ENCODE data around the gene ATP11A. TPM values are rescaled to one million over a fixed set of nuclear protein-coding genes. Genes with fewer than 3 reads are reported as not detected.
A peak's percentile ranks its signal among the peaks of the same experiment; 100 is the strongest.

Gene ATP11A
- total and polyA plus RNA-seq, 9 of the 15 experiments (the other 6 are each of a cell fraction or from before 2014, with no cell fraction given), result 0.38 to 34.2 (median 4.2) TPM

DNA sequence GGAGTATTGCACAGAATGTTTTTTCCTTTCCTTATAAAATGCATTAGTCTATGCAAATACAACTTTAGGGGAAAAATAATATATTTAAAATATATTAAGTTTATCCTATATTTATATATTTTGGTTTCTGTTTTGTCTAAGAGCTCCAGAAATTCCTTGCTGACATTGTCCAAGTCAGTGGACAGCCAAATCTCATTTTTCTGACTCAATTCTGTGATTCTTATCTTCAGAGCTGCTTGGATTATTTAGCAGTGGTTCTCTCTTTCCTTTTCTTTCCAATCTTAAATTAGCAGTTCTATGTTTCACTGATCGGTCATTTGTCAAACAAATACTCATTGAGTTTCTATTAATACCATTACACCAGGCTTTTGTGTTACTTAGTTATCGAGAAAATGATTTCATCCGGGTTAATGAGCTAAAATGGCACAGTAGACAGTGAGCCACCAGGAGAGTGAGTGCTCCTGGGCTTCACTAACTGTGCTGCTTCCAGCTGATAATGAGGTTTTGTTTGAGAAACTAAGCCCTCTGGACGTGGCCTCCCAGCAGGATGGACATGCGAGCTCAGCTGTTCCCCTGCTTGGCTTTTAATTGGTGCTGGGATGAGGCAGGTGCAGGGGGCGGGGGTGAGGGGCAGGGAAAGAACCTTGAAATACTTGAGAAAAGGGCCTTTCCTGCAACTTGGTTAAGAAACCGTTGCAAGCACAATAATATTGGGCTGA lies 44.0 kb downstream of the ATP11A start:
- Histone ChIP-seq H3K4me3 (no peak overlapping the region), H4K20me1 (replicated peaks; ENCODE audit: control insufficient read depth, insufficient read depth, low read length) (peaks cover 34% of the 10 kb centered on the region), H3K27ac (ENCODE audit: extremely low read depth, low read depth, low read length) (no peak overlapping the region), H3K4me1 (replicated peaks in 1 of 2; ENCODE audit: control insufficient read depth in 2 of 2, insufficient read depth in 2 of 2, low read length in 2 of 2) (peaks cover 19 to 22% of the 10 kb centered on the region in 2 experiments; a peak in 4 of 5 replicates), H3K27me3 (ENCODE audit: control insufficient read depth in 2 of 2, insufficient read depth in 2 of 2, low read length in 2 of 2) (no peaks in the 10 kb centered on the region), H3K4me2 (ENCODE audit: insufficient read depth, low read length) (no peak overlapping the region), H3K9ac (ENCODE audit: insufficient read depth in 1 of 2, low read depth in 2 of 2, low read length in 2 of 2) (no peak overlapping the region), H2AFZ (ENCODE audit: low read depth, low read length) (no peak overlapping the region), H3K9me3 (replicated peaks; ENCODE audit: control insufficient read depth, insufficient read depth, low read depth, low read length) (no peaks in the 10 kb centered on the region), H3K36me3 (ENCODE audit: control insufficient read depth, insufficient read depth, low read length) (no peaks in the 10 kb centered on the region), H3K79me2 (ENCODE audit: control insufficient read depth, insufficient read depth, low read length) (peaks cover 50% of the 10 kb centered on the region), H3K9me1 (ENCODE audit: control insufficient read depth, insufficient read depth, low read length) (no peaks in the 10 kb centered on the region)
- POLR2A ChIA-PET, result interaction anchor here (0.5 to 1.0 kb wide), 3 partner anchors 28 to 766 kb away, joined by 4 read pairs; no protein-coding TSS in a partner anchor
- CTCF ChIA-PET (ENCODE audit: low intra/inter-chr PET ratio), result no interaction called here
- 23% methylated on average over 6 of the region's 7 CpGs for WGBS (ENCODE audit: insufficient coverage, low coverage, missing lambda C conversion rate)
- no TSS peak for BruUV-seq (replicated peaks)
- ATAC-seq, result peak; percentile 82
- intact Hi-C loops (cut with micrococcal nuclease) (no loop called here), in situ Hi-C loops (cut with MboI) (no loop called here)
- DNase-seq (ENCODE audit: extremely low read depth in 1 of 4, low spot score in 3 of 4), result peak in 3 of 4 experiments; percentile 11 to 50 (median 45)
- no peak for TF ChIP-seq PHTF2 (CRISPR knock-in tag; IDR thresholded peaks at IDR 0.05)
- no peak for TF ChIP-seq ILK (tag; IDR thresholded peaks at IDR 0.05; ENCODE audit: borderline replicate concordance, low read depth)
- TF ChIP-seq ZSCAN32 (CRISPR knock-in tag; IDR thresholded peaks at IDR 0.05), result no peak
- TF ChIP-seq, protein P1, sequence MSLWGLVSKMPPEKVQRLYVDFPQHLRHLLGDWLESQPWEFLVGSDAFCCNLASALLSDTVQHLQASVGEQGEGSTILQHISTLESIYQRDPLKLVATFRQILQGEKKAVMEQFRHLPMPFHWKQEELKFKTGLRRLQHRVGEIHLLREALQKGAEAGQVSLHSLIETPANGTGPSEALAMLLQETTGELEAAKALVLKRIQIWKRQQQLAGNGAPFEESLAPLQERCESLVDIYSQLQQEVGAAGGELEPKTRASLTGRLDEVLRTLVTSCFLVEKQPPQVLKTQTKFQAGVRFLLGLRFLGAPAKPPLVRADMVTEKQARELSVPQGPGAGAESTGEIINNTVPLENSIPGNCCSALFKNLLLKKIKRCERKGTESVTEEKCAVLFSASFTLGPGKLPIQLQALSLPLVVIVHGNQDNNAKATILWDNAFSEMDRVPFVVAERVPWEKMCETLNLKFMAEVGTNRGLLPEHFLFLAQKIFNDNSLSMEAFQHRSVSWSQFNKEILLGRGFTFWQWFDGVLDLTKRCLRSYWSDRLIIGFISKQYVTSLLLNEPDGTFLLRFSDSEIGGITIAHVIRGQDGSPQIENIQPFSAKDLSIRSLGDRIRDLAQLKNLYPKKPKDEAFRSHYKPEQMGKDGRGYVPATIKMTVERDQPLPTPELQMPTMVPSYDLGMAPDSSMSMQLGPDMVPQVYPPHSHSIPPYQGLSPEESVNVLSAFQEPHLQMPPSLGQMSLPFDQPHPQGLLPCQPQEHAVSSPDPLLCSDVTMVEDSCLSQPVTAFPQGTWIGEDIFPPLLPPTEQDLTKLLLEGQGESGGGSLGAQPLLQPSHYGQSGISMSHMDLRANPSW (CRISPR knock-in tag; IDR thresholded peaks at IDR 0.05), result no peak
- TF ChIP-seq EGR1 (conservative IDR thresholded peaks at IDR 0.05), result no peak
- TF ChIP-seq ZNF143 (CRISPR knock-in tag; IDR thresholded peaks at IDR 0.05), result no peak
- TF ChIP-seq ARID1B (IDR thresholded peaks at IDR 0.05), result 0 out of 2 replicates have a peak, but pooled peaks have one; percentile 24
- TF ChIP-seq ZNF77 (CRISPR knock-in tag; IDR thresholded peaks at IDR 0.05), result no peak
- TF ChIP-seq, protein P2, sequence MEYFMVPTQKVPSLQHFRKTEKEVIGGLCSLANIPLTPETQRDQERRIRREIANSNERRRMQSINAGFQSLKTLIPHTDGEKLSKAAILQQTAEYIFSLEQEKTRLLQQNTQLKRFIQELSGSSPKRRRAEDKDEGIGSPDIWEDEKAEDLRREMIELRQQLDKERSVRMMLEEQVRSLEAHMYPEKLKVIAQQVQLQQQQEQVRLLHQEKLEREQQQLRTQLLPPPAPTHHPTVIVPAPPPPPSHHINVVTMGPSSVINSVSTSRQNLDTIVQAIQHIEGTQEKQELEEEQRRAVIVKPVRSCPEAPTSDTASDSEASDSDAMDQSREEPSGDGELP (CRISPR knock-in tag; IDR thresholded peaks at IDR 0.05; ENCODE audit: borderline replicate concordance), result peak; percentile 72; the same call in 1 of the 2 replicates
- TF ChIP-seq CBFA2T3 (IDR thresholded peaks at IDR 0.05), result peak; percentile 30; the same call in 1 of the 2 replicates
- TF ChIP-seq, protein P3, sequence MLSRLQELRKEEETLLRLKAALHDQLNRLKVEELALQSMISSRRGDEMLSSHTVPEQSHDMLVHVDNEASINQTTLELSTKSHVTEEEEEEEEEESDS (CRISPR knock-in tag; IDR thresholded peaks at IDR 0.05), result no peak
- TF ChIP-seq TCF3 (CRISPR knock-in tag; IDR thresholded peaks at IDR 0.05), result peak; percentile 36; the same call in 1 of the 2 replicates
- TF ChIP-seq KLF16 (IDR thresholded peaks at IDR 0.05), result no peak
- no peak for TF ChIP-seq CHD2 (IDR thresholded peaks at IDR 0.05; ENCODE audit: low read depth, low read length)
- 0 out of 2 replicates have a peak, but pooled peaks have one; percentile 15 for TF ChIP-seq SMARCA4 (IDR thresholded peaks at IDR 0.05)
- FAIRE-seq, result peak; percentile 67
